Bone marrow (tissue), 2 donors: ENCODE measurements around the gene FGF19.
A peak's percentile ranks its signal among the peaks of the same experiment; 100 is the strongest.

ENCODE experiments used
- DNase-seq, 2 donors: peaks; one replicate each; lab custom pipeline; 2025; lab: John Stamatoyannopoulos, UW

The FGF19 gene

DNA sequence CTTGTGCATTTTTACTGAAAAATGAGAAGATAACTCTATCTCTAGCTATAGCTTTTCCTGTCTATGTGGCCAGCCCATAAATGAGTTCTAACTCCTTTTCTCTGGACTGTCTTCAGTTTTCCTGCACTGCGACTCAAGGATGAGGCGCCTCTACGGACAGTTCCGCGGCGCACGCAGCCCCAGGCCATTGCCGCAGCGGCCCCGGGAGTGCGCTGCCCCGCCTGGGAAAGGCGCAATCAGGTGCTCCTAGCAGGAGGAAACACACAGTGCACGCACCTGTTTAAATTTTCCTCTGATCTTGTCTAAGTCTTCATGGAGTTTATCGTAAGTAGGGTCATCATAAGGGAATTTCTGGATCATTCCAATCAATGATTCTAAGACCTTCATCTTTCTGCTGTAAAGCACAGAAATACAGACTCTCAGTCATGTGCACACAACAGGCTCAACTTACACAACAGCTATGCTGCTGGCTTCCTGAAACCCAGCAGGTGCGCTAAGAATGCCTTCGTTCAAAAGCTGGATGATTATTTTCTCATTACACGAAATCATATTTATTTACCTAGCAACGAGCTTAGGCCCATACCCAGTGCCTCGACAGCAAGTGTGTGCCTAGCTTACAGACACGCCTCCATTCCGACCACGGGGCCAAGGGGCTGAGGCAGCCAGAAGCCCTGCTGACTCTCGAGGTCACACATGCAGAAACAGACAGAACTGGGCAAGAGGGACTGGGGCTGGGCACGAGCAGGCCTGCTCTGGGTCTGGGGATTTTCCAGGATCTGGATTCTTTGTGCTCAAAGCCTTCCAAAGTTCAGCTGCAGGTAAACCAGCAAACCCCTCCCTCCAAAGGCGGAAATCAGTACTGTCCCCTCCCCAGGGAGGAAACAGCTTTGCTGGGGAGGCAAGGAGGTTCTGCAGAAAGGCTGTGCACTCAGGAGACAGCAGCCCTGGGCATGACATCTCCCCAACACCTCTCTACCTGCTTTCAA lies 35.9 kb downstream of the FGF19 start:
- no peak for DNase-seq

GRCh38 chr11:69666752-69667536 lies 36.9 kb downstream of the FGF19 start:
- DNase-seq, result peak in 1 of 2 donors; percentile 88

DNA sequence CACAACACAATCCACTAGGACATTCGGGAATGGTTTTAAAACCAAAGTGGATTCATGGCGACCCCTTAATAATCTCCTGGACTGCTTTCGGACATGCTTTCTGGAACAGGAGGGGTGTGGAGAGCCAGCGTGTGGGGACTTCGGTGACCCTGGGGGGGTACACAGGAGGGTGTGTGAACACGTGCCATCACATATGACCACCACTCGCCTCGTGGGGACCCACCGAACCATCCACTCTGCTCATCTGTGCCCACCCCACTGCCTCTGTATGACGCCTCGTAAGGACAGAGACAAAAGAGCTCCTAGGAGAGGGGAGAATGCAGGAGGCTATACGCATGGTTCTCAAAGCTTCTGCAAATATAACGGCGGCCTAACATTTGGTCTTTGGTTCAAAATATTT lies 37.6 kb downstream of the FGF19 start:
- no peak for DNase-seq

- no peak for DNase-seq
Measured at GRCh38 chr11:69665669-69666068, 38.2 kb downstream of the FGF19 start.

DNA sequence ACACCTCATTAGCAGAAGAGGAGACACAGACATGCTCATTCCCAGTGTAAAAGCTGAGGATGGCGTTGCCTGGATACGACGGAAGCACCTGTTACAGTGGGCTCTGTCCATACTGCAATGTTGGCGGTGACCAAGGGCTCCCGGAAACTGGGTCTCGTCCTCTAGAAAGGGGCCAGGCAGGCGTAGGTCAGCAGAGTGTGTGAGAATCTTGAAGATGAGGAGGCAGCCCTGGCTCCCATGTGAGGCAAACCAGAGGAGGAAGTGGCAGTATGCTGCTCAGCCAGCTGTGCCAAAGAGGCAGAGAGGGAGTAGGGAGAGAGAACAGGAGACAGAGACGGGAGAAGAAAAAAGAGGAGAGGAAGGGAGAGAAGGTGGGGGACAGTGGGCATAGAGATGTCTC lies 38.9 kb downstream of the FGF19 start:
- no peak for DNase-seq

- DNase-seq, result no peak
Measured at GRCh38 chr11:69664103-69664775, 39.6 kb downstream of the FGF19 start.

- DNase-seq, result no peak
Measured at GRCh38 chr11:69663326-69663725, 40.5 kb downstream of the FGF19 start.

DNA sequence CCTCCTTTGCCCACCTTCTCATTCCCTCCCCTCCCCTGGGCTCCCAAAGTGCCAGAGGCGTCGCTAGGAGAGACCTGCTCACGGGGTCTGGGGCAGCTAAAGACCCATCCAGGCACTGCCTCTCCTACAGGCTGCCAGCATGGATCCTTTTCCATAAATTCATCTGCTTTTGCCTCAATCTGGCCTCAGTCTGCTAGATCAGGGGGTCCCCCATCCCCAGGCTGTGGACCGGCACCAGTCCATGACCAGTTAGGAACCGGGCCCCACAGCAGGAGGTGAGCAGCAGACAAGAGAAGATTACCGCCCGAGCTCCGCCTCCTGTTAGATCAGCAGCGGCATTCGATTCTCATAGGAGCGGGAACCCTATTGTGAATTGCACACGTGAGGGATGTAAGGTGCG lies 41.0 kb downstream of the FGF19 start:
- no peak for DNase-seq

DNA sequence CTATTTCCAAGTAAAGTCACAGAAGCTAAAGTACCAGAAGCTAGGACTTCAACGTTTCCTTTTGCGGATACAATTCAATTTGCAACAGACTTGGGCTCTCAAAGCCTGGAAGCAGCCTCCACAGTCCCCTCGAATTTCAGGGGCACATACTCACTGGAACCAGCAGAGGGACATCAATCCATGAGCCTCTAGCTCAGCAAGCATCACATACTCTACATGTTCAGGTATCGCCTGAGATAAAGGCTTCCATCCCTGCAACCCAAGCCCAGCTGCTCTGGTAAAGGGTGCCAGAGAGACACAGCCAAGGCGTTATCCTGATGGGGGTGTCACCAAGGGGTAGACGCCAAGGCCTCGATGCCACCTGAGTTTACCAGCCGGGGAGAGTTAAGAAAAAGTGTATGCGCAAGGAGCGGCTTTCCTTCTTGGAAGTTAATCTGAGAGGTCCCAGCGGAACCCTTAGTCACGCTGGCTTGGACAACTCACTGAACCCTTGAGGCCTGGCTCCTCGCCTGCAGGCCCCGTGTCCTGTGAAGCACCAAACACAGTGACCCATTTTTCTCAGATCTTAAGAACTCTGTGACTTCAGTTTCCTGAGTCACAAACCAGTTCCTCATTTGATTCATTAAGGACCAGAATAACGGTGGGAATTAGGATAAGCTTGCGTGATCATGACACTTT lies 41.7 kb downstream of the FGF19 start:
- DNase-seq, result no peak

DNA sequence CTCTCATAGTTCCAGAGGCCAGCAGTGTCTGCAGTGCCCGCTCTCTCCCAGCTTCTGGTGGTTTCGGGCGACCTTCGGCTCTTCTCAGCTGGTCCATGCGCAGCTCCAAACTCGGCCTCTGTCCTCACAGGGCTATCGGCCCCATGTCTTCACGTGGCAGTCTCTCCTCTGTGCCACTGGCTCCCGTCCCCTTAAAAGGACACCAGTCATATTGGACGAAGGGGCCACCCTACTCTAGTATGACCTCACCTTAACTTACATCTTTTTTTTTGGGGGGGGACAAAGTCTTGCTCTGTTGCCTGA lies 42.5 kb downstream of the FGF19 start:
- no peak for DNase-seq

DNA sequence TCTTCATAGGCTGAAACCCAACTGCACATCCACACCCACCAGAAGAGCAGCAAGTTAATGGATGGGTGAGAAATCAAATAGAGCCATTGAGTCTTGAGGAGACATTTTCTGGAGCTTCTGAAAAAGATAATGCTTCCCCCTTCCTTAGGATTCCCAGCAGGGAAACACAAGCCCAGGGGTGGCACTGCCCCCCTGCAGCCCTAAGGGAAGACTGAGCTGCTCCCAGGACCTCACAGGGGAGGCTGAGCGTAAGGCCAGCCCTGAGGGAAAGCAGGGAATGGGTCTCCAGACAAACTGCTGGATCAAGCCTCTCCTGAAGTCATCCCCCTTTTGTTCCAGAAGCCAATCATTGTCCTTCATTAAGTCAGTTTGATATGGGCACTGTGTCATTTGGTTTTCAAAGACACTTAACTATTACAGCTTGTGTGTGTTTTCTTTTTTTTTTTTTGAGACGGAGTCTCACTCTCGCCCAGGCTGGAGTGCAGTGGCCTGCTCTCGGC lies 43.8 kb downstream of the FGF19 start:
- DNase-seq, result no peak

DNA sequence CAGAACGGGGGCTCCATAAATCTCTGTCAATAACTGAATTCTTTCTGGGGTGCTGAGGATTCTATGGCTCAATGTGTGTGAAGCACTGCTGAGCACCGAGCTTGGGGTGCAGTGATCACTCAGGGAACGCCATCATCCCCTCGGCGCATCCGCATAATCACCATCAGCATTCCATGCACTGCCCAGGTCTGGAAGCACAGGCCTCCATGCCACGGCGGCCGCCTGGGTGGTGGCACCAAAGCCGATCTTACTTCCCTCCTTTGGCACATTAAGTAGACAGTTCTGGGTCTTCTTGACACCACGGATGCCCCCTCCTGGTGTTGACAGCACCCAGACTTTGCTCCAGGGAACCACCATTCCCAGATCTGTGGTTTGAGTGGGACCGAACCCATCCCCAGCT lies 44.2 kb downstream of the FGF19 start:
- DNase-seq, result no peak

DNA sequence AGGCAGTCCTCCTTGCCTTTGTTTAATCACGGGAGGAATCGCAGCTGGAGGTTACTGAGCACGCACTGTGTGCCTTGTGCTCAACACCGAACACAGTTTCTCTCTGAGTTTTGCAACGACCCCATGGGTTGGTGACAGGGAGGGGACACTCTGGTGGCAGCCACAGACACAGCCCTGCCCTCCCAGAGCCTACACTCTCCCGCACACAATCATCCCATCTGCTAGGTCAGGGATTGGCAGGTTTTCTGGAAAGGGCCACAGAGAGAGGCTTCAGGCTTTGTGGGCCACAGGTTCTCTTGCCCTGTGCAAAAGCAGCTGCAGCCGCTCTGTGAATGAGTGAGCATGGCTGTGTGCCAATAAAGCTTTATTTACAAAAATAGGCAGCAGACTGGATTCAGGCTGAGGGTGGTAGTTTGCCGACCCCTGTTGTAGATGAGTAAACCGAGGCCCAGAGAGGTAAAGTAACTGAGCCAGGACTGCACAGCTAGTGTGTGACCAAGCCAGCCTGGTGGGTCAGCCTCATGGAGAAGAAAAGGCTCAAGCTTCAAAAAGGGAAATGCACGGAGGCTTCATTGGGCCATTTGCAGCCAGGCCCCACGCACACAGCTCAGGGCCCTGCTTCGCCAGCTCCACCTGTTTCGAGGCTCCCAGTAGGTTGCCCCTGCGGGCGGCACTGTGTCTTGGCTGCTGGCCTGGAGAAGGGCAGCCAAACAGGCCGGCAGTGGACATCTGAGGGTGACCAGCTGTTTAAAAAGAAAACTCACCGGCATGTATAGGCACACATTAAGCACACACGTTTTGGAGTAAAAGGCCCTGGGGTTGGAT lies 45.0 kb downstream of the FGF19 start:
- DNase-seq, result no peak

- DNase-seq, result no peak
Measured at GRCh38 chr11:69657911-69658625, 45.8 kb downstream of the FGF19 start.

DNA sequence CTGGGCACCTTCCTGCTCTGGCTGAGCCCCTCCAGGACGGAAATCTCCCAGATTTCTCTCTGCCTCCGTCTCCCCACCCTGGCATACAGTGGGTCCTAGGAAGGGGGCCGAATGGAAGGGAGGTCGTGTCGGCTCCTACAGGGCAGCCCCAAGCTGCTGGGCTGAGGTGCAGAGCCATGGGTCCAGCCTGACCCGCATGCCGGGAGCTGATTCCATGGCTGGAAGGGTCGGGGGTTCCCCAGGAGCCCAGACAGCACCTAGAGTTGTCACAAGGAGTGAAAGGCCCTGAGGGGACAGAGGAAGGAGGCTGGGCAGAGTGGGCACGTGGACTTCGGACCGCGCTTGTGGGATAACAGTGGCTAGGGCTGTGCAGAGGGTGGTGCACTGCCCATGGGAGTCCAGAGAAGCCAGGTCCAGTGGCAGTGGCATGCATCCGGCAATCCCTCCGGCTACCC lies 46.3 kb downstream of the FGF19 start:
- DNase-seq, result no peak

DNA sequence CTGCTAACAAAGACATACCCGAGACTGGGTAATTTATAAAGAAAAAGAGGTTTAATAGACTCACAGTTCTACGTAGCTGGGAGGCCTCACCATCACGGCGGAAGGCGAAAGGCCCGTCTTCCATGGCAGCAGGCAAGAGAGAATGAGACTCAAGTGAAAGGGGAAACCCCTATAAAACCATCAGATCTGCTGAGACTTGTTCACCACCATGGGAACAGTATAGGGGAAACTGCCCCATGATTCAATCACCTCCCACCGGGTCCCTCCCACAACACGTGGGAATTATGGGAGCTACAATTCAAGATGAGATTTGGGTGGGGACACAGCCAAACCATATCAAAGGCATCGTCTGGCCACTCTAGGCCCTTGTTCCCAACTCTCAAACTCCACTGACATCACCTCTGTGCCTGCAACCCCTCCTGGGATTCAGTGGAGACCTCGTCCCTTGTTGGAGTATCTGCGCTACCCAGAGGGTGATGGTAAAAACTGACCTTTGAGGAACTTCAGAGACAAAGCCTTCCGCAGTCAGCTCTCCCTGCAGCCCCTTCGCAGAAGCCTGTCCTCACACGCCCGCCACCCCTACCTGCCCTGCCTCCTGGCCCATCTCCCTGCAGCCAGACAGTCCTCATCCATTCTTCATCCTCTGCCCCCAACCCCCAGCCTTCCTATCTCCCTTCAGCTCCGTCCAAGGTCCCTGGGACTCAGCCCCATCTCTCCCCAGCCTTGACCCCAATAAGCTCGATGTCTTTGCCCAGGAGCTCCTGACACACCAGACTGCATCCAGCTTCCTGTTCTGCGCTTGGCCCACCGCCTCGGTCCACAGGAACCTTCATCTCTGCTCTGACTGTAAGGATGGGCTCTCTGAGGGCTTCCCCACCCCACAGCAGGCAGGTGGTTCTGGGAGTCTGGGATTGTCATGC lies 47.0 kb downstream of the FGF19 start:
- no peak for DNase-seq

DNA sequence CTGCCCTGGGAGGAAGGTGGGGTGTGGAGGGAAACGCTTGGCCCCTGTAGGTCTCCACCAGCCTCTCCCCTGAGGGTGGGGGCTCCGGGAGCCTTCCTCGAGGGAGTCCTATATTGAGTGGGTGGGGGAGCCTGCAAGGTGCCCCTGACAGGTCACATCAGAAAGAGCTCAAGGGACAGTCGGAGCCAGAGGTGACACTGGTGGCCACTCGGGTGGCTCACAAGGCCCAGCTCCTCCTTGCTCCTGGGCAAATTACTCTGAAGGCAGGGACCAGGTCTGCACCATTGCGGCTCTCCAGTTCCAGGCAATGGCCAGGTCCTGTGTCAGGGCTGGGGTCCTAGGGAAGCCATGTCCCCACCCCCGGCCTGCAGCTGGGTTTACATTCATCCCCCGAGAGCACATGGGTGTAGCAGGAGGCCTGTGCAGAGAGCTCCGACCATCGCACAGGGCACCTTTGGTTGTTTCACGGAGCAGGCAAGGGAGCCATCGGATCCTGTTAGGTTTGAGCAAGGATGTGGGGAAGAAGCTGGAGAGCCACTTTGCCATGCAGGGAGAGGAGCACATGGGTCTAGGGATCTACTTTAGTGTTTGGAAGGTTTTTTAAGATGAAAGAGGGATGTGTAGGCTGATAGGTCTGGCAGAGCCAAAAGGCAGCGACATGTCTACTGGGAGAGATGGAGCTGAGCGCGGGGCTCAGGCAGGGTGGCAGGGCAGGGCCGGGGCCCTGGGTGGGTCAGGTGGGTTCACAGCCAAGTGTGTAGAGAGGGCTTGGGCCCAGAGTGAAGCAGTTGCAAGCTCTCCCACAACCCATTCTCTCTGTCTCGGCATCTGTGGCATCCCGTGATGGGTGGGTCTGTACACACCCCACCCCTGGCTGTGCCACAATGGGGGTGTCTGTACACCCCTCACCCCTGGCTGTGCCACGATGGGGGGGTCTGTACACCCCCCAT lies 48.1 kb downstream of the FGF19 start:
- no peak for DNase-seq
